Measurements from ENCODE around the gene COL19A1.
A peak's percentile ranks its signal among the peaks of the same experiment; 100 is the strongest.

The COL19A1 gene

GRCh38 chr6:70135219-70136160 lies 269.1 kb downstream of the COL19A1 start:
- DNase-seq = no peak

- no peak for DNase-seq
These were observed 270.6 kb downstream of the COL19A1 start for GRCh38 chr6:70136996-70137395.

GRCh38 chr6:70140496-70140895 lies 274.1 kb downstream of the COL19A1 start:
- DNase-seq = no peak

GRCh38 chr6:70142034-70142433 lies 275.7 kb downstream of the COL19A1 start:
- DNase-seq = no peak

- DNase-seq = no peak
These were observed 278.8 kb downstream of the COL19A1 start for GRCh38 chr6:70145178-70145577.

GRCh38 chr6:70149209-70149788 lies 282.9 kb downstream of the COL19A1 start:
- DNase-seq = no peak

- DNase-seq = peak; percentile 79
These were observed 284.2 kb downstream of the COL19A1 start for GRCh38 chr6:70150521-70150920.

- DNase-seq = peak; percentile 72
These were observed 285.3 kb downstream of the COL19A1 start for GRCh38 chr6:70151616-70152015.

GRCh38 chr6:70152786-70153185 lies 286.4 kb downstream of the COL19A1 start:
- no peak for DNase-seq

- DNase-seq = no peak
These were observed 290.7 kb downstream of the COL19A1 start for GRCh38 chr6:70157086-70157485.

- no peak for DNase-seq
These were observed 293.9 kb downstream of the COL19A1 start for GRCh38 chr6:70160276-70160675.

- no peak for DNase-seq
These were observed 296.6 kb downstream of the COL19A1 start for GRCh38 chr6:70162972-70163371.

GRCh38 chr6:70163795-70164194 lies 297.4 kb downstream of the COL19A1 start:
- DNase-seq = no peak

- no peak for DNase-seq
These were observed 298.2 kb downstream of the COL19A1 start for GRCh38 chr6:70164556-70164955.

- no peak for DNase-seq
These were observed 300.0 kb downstream of the COL19A1 start for GRCh38 chr6:70166088-70166958.

- DNase-seq = no peak
These were observed 302.5 kb downstream of the COL19A1 start for GRCh38 chr6:70168681-70169377.

GRCh38 chr6:70171236-70171635 lies 304.9 kb downstream of the COL19A1 start:
- no peak for DNase-seq

- no peak for DNase-seq
These were observed 305.9 kb downstream of the COL19A1 start for GRCh38 chr6:70172252-70172651.

- no peak for DNase-seq
These were observed 309.4 kb downstream of the COL19A1 start for GRCh38 chr6:70175770-70176169.

GRCh38 chr6:70176842-70177550 lies 310.6 kb downstream of the COL19A1 start:
- no peak for DNase-seq

GRCh38 chr6:70180183-70180900 lies 314.0 kb downstream of the COL19A1 start:
- DNase-seq = no peak

Data from NCI-H524 treated with DMSO at 0.1 percent for 48 hours (cell line).